ENCODE measurements around the gene GGPS1.

DNA sequence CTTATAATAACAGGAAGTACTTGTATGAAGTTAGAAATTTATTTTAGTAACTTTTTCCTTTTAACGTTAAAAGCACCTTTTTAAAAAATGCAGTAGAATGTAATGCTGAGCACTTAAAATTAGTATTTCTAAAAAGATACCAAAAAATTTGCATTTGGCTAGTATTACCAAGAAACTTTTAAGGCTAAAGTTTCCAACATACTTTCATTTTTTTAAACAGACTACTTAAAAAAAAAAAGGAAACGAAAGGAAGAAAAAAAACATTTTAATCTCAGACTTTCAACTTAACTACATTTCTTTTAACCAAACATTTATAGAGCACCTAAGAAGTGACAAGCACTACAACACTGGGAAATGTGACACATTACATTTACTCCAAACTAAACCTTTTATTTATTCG, 3.2 kb upstream of the GGPS1 start:
- TF ChIP-seq, protein P1, sequence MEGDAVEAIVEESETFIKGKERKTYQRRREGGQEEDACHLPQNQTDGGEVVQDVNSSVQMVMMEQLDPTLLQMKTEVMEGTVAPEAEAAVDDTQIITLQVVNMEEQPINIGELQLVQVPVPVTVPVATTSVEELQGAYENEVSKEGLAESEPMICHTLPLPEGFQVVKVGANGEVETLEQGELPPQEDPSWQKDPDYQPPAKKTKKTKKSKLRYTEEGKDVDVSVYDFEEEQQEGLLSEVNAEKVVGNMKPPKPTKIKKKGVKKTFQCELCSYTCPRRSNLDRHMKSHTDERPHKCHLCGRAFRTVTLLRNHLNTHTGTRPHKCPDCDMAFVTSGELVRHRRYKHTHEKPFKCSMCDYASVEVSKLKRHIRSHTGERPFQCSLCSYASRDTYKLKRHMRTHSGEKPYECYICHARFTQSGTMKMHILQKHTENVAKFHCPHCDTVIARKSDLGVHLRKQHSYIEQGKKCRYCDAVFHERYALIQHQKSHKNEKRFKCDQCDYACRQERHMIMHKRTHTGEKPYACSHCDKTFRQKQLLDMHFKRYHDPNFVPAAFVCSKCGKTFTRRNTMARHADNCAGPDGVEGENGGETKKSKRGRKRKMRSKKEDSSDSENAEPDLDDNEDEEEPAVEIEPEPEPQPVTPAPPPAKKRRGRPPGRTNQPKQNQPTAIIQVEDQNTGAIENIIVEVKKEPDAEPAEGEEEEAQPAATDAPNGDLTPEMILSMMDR (IDR thresholded peaks at IDR 0.05; ENCODE audit: control extremely low read depth in 1 of 3, insufficient read depth in 1 of 3, low read depth in 1 of 3, low read length in 3 of 3): no peak
- TF ChIP-seq EZH2 (IDR thresholded peaks at IDR 0.05; ENCODE audit: low read depth, low read length, severe bottlenecking) (no peak), TBP (IDR thresholded peaks at IDR 0.05; ENCODE audit: low read depth, low read length) (no peak), POLR2A (IDR thresholded peaks at IDR 0.05; ENCODE audit: control extremely low read depth in 1 of 2, low read depth in 2 of 2, low read length in 2 of 2) (no peak), MAFK (IDR thresholded peaks at IDR 0.05; ENCODE audit: low read depth, low read length) (no peak), EGR1 (IDR thresholded peaks at IDR 0.05; ENCODE audit: borderline replicate concordance, low read depth, low read length) (no peak)
- TF ChIP-seq, protein P2, sequence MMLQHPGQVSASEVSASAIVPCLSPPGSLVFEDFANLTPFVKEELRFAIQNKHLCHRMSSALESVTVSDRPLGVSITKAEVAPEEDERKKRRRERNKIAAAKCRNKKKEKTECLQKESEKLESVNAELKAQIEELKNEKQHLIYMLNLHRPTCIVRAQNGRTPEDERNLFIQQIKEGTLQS (IDR thresholded peaks at IDR 0.05; ENCODE audit: insufficient read depth, low read depth, low read length): no peak

Data from H1 (cell line).